Measurements from ENCODE around the gene MAP2K6. TPM values are rescaled to one million over a fixed set of nuclear protein-coding genes. Genes with fewer than 3 reads are reported as not detected.

Gene MAP2K6
- total RNA-seq, 1 experiment from 2014 or later: 17.7 TPM

DNA sequence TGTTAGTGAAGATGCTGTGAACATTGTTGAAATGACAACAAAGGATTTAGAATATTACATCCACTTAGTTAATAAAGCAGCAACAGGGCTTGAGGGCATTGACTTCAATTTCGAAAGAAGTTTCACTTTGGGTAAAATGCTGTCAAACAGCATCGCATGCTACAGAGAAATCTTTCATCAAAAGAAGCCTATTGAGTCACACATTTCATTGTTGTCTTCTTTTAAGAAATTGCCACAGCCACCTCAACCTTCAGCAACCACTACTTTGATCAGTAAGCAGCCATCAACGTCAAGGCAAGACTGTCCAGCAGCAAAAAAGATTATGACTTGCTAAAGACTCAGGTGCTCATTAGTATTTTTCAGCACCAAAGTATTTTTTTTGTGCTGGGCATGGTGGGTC, 13.2 kb upstream of the MAP2K6 start:
- no peak overlapping the region for H3K14ac ChIP-seq (ENCODE audit: insufficient read depth, low read length)
- H4K91ac ChIP-seq (ENCODE audit: insufficient read length, low read depth, low read length): no peak overlapping the region
- no peaks in the 10 kb centered on the region for H3K23me2 ChIP-seq (ENCODE audit: insufficient read length, low read depth, low read length, poor library complexity, severe bottlenecking)
- no peak overlapping the region for H3T11ph ChIP-seq (ENCODE audit: low read length)
- Mint-ChIP-seq H3K4me3 (no peak overlapping the region), H3K27me3 (ENCODE audit: low read depth) (no peaks in the 10 kb centered on the region), H3K36me3 (ENCODE audit: insufficient read depth in 1 of 3, low read depth in 3 of 3) (peaks cover 0 to 10% (median 0%) of the 10 kb centered on the region in 3 experiments; a peak in 2 of 7 replicates), H3K9me3 (peaks cover 5 to 9% of the 10 kb centered on the region in 2 experiments; a peak in 3 of 5 replicates), H3K4me1 (no peaks in the 10 kb centered on the region), H3K27ac (no peak overlapping the region)
- H2BK5ac ChIP-seq (ENCODE audit: insufficient read length, low read length): no peak overlapping the region
- no peaks in the 10 kb centered on the region for H3K79me2 ChIP-seq (ENCODE audit: insufficient read depth, low read length)
- no peak overlapping the region for H3K4me2 ChIP-seq (ENCODE audit: insufficient read depth, insufficient read length, low read length)
- WGBS (ENCODE audit: extremely low coverage, insufficient read length, low lambda C conversion rate): no CpG with 5 or more reads among the region's 3 CpGs
- no peaks in the 10 kb centered on the region for H3K79me1 ChIP-seq (ENCODE audit: insufficient read depth, low read depth, low read length, poor library complexity, severe bottlenecking)
- H3K56ac ChIP-seq (ENCODE audit: insufficient read length, low read depth, low read length): no peak overlapping the region
- no peak overlapping the region for H4K5ac ChIP-seq (ENCODE audit: insufficient read length, low read depth, low read length)
- H3K27me3 ChIP-seq (ENCODE audit: insufficient read depth, low read length): no peaks in the 10 kb centered on the region
- no peaks in the 10 kb centered on the region for H4K20me1 ChIP-seq (ENCODE audit: control insufficient read depth, insufficient read depth, insufficient read length)
- no peak overlapping the region for H3K9ac ChIP-seq (ENCODE audit: extremely low read depth, insufficient read length, low read length)
- H3K23ac ChIP-seq (ENCODE audit: insufficient read length, low read depth, low read length): no peak overlapping the region
- no peak overlapping the region for H2BK12ac ChIP-seq (ENCODE audit: insufficient read length, low read depth, low read length)
- no peak overlapping the region for H3K18ac ChIP-seq (ENCODE audit: insufficient read length, low read depth, low read length)
- no peak overlapping the region for H2AFZ ChIP-seq (ENCODE audit: low read length)
- TF ChIP-seq, protein P1, sequence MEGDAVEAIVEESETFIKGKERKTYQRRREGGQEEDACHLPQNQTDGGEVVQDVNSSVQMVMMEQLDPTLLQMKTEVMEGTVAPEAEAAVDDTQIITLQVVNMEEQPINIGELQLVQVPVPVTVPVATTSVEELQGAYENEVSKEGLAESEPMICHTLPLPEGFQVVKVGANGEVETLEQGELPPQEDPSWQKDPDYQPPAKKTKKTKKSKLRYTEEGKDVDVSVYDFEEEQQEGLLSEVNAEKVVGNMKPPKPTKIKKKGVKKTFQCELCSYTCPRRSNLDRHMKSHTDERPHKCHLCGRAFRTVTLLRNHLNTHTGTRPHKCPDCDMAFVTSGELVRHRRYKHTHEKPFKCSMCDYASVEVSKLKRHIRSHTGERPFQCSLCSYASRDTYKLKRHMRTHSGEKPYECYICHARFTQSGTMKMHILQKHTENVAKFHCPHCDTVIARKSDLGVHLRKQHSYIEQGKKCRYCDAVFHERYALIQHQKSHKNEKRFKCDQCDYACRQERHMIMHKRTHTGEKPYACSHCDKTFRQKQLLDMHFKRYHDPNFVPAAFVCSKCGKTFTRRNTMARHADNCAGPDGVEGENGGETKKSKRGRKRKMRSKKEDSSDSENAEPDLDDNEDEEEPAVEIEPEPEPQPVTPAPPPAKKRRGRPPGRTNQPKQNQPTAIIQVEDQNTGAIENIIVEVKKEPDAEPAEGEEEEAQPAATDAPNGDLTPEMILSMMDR (conservative IDR thresholded peaks at IDR 0.05): no peak
- DNase-seq: no peak
- H3K27ac ChIP-seq (ENCODE audit: insufficient read length, low read depth, low read length): no peak overlapping the region
- H3K9me3 ChIP-seq (ENCODE audit: control insufficient read depth, low read depth, low read length): no peaks in the 10 kb centered on the region
- no peak overlapping the region for H3K4ac ChIP-seq (ENCODE audit: low read depth, low read length)
- no peak overlapping the region for H2BK20ac ChIP-seq (ENCODE audit: low read depth, low read length, poor library complexity, severe bottlenecking)
- H2BK15ac ChIP-seq (ENCODE audit: low read depth, low read length): no peak overlapping the region
- H2BK120ac ChIP-seq (ENCODE audit: low read depth, low read length, poor library complexity, severe bottlenecking): no peak overlapping the region
- no peak overlapping the region for H4K8ac ChIP-seq (replicated peaks; ENCODE audit: insufficient read length, low read depth, low read length)
- no peaks in the 10 kb centered on the region for H3K4me1 ChIP-seq (ENCODE audit: insufficient read depth, low read length)
- H2AK5ac ChIP-seq (ENCODE audit: insufficient read length, low read length): no peak overlapping the region
